GM19239 (cell line): ENCODE results near the gene PBX3.

Experiments
- DNase-seq: peaks from one replicate; pipeline ENCODE4 v3.0.0; 2011; ENCODE audit warnings: low spot score; ENCODE audit not compliant: insufficient read length
- FAIRE-seq: peaks from 2 replicates; lab custom pipeline; 2011; peaks lifted over from hg19 to GRCh38; lab: Jason Lieb, UNC

Gene PBX3

DNA sequence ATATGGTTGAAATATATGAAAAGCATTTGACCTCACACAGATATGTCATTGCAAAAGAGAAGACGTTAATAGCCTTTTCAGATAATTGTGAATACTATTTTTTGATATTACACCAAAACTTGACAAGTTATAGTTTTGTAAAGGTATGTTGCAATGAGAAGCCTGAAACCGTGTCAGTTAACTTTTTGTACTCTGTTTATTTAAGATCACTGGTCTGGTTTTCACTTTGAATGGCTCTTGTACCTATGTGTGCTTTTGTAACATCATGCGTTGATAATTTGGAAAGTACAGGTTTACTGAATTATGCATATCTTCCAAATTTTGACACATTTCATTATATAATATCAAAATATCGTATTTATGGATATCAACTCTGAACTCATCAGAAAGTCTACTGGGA, 177.2 kb downstream of the PBX3 start:
- DNase-seq = no peak
- FAIRE-seq = no peak

- DNase-seq (no peak), FAIRE-seq (no peak)
Observed at GRCh38 chr9:125926936-125927335, 179.8 kb downstream of the PBX3 start.

DNA sequence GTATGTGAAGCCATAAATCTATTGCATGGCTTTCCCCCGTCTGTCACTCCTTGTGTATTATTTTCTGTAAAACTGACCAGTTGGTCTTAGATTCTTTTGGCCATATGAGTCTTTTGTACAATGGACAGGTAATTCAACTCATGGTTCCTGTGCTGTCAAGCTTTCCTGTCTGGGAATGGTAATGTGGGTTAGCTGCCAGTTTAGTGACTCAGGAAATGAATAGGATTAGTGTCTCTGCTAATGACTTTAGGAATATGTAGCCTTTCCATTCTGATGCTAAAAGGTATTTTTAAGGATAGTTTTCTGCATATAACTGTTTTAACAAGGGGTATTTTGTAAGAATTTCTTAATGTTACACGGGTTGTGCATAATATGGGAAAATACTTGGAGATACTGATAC, 182.7 kb downstream of the PBX3 start:
- DNase-seq = no peak
- FAIRE-seq = no peak

DNA sequence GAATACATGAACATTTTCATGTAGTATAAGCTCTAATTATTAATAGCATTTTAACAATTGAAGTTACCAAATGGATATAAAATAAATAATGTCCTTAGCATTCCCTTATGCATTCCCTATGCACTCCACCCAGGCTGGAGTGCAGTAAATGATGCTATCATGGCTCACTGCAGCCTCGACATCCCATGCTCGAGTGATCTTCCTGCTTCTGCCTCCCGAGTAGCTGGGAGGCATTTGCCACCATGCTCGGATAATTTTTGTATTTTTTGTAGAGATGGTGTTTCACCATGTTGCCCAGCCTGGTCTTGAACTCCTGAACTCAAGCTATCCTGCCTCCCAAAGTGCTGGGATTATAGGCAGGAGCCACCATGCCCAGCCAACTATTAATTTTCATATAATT, 184.0 kb downstream of the PBX3 start:
- DNase-seq (no peak), FAIRE-seq (no peak)

DNA sequence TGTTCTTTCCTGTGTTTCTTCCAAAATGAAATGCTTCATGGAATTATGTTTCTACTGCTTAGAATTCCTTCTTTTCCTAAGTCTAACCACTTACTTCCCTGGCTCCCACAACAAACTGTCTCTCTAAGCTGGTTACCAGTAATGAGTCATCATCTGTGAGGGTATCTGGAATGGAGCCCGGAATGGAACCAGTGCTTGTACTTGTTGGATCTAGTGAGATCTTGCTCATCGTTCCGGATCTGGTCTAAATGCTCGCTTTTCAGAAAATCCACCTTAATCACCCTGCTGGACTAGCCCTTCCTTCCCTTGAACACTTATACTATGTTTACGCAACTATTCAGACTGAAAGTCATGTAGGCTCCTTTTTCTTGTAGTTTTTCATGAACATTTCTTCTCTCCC, 184.8 kb downstream of the PBX3 start:
- DNase-seq (no peak), FAIRE-seq (no peak)

- DNase-seq = no peak
- peak; percentile 11 for FAIRE-seq
Observed at GRCh38 chr9:125932746-125933455, 185.7 kb downstream of the PBX3 start.

DNA sequence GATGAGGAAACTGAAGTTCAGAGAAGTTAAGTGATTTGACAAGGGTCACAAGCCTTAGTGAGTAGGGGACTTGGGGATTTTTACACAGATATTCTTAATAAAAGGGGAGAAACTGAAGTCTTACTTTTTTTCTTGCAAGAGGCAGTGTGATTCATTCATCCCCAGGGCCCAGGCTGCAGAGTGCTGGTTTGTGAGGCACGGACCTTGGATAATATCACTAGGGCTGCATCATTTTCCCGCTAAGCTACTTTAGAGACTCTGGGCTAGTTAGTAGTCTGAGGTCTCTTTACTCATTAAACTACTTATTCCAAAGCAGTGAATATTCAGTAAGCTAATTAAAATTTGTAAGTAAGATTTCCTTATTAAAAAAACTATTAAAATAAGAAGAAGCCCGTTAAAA, 195.0 kb downstream of the PBX3 start:
- FAIRE-seq (no peak), DNase-seq (no peak)

DNA sequence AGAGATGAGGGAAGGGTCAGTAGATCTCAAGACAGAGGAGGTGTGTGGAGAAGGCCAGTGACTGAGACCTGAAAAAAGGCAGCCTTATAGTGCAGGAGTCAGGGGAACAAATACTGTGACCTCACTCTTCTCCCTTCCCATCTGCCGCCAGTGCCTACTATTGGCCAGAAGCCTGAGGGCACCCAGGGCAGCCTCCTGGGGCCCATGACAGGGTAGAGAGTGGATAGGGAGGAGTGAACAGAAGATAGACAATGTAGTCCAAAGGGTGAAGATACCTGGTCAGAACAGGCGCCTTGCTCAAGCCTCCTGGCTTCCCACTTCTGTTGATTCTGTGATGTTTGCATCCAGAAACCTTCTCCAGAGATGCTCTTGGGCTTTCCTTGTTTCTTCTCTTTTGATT, 196.7 kb downstream of the PBX3 start:
- FAIRE-seq = no peak
- DNase-seq = no peak

DNA sequence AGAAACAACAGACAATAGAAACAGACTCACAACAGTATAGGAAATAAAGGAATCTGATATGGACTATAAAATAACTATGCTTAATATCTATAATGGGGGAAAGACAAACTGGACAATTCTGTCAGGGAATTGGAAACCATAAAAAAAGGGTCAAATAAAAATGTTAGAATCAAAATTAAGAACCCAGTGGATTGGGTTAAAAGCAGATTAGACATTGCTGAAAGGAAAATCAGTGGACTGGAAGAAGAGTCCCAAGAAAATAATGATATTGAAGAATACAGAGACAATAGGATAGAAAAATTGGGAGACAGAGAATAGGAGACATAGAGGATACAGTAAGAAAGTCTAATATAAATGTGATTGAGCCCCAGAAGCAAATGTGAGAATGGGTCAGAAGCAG, 199.2 kb downstream of the PBX3 start:
- FAIRE-seq = no peak
- DNase-seq = no peak

- no peak for FAIRE-seq
Observed at GRCh38 chr9:125948887-125949596, 201.9 kb downstream of the PBX3 start.

GRCh38 chr9:125949703-125950460, 202.7 kb downstream of the PBX3 start:
- DNase-seq = no peak
- no peak for FAIRE-seq

More at GRCh38 chr9:125948887-125949596, 201.9 kb downstream of the PBX3 start:
- no peak for DNase-seq

GRCh38 chr9:125950880-125951471, 203.8 kb downstream of the PBX3 start:
- FAIRE-seq (no peak), DNase-seq (no peak)

- FAIRE-seq (no peak), DNase-seq (no peak)
Observed at GRCh38 chr9:125953314-125954019, 206.3 kb downstream of the PBX3 start.

DNA sequence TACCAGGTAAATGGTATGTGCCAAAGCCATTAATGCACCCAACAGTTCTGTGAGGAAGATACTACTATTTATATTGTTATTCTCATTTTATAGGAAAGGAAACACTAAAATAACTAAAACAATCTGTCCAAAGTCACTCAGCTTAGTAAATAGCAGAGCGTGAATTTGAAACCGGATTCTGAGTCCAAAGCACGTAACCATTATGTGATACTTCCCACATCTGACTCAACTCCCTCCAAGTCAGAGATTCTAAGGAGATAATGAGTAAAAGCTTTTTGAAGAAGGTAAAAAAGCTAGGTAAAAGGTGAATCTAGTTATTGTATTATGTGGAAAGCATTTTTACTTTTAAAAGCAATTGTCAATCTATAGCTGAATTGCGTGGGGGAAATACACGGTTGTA, 208.9 kb downstream of the PBX3 start:
- FAIRE-seq = no peak
- DNase-seq = no peak

GRCh38 chr9:125959315-125959714, 212.1 kb downstream of the PBX3 start:
- DNase-seq (no peak), FAIRE-seq (no peak)

DNA sequence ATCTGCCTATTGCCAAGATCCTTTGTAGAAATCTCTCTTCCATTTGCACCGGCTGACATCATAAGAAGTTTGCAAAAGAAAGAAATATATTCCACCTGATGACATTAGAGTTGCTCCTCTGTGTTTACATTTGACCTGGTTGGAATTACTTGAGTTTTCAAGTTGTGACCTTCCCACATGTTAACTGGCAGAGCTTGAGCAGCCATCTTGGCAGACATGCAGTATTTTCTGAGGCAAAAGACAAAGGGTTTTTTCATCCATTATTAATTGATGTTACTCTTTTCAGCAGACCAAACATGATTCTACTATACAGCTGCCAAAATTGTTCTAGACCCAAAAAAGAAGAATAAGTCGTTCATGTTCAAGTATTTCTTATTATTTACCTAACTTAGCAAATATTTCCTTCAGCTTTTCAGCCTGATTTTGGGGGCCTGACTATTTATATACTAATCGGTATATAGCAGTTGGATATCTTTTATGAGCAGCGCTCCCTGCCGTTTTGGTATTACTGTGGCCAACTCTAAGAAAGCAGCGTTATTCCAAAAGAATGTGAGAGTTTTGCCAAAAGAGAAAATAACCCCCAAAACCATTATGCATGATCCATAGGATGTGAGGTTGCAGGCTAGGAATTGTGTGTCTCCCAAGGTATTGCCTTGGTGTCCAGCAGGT, 212.9 kb downstream of the PBX3 start:
- DNase-seq (no peak), FAIRE-seq (no peak)

GRCh38 chr9:125960626-125961025, 213.5 kb downstream of the PBX3 start:
- DNase-seq (no peak), FAIRE-seq (no peak)

DNA sequence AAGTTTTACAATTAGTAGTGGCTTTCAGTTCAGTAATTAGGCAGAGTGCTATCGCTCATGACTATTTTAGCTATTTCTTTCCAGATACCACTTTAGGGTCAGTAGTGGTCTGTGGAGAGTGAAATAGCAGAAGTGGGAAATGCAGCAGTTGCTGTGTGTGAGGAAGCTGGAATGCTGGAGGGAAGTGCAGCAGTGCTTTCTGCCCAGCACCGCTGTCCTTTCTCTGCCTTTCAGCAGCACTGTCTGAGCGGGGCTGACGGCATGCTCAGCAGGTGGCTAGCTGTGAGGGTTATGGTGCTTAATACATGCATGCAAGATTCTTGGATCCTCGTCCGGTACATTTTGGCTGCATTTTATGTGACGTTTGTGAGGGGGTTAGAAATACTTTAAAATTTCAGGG, 213.9 kb downstream of the PBX3 start:
- FAIRE-seq (no peak), DNase-seq (no peak)

DNA sequence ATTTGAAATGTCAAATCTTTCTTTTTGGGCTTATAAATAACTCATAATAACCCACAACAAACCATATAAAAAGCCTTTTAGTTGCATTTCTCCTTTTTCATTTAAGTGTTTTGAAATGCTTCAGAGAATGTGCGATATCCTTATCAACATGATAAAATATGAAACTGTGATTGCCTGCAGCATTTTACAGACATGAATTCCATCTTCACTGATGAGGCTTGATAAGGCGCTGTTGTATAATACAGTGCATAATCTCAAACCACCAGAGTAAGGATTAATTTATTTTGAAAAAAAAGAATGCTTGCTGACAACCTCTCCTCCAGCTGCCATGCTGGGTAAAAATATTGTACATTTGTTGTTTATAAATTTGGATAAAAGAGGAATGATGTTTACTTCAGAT, 216.8 kb downstream of the PBX3 start:
- DNase-seq (no peak), FAIRE-seq (no peak)
